Stimulated activated effector memory CD8-positive, alpha-beta T cell treated with anti-CD3 and anti-CD28 coated beads, Interleukin-12 subunit alpha, Interleukin-12 subunit beta, amount 100 ng/mL, for 72 hours (primary cell): Measurements from ENCODE around the gene TCHHL1.
"Not testable (repeated sequence)": the region's sequence is repeated elsewhere in the genome, so short reads cannot be mapped to it uniquely, and the experiment has no call there.

Experiments used
- ATAC-seq: fragments of 150-1000 bp; cut with Tn5 transposase; 2 replicates; pipeline ENCODE4 v1.10.0; 2021
- DNase-seq, 2 donors: peaks; one replicate each; pipeline ENCODE4 v3.0.0; 2021 to 2022; ENCODE audit warnings: low spot score in 2 of 2
- H3K27ac Mint-ChIP-seq: one replicate; pipeline ENCODE4 v1.8.0; 2022; ENCODE audit warnings: mild to moderate bottlenecking, mixed read lengths
- H3K36me3 Mint-ChIP-seq: one replicate; pipeline ENCODE4 v1.8.0; 2022; ENCODE audit warnings: mild to moderate bottlenecking, mixed read lengths
- H3K4me1 Mint-ChIP-seq: one replicate; pipeline ENCODE4 v1.8.0; 2022; ENCODE audit warnings: mixed read lengths
- H3K4me3 Mint-ChIP-seq: one replicate; pipeline ENCODE4 v1.8.0; 2022; ENCODE audit warnings: mild to moderate bottlenecking, mixed read lengths
- H3K9me3 Mint-ChIP-seq: one replicate; pipeline ENCODE4 v1.8.0; 2022; ENCODE audit warnings: mixed read lengths

The TCHHL1 gene

DNA sequence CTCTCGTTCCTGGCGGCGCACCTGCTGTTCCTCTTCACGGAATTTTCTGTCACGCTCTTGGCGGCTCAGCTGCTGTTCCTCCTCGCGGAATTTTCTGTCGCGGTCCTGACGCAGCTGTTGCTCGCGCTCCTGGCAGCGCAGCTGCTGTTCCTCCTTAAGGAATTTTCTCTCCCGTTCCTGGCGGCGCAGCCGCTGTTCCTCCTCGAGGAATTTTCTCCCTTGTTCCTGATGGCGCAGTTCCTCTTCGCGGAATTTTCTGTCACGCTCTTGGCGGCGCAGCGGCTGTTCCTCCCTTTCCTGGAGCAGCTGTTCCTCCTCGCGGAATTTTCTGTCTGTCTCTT is 20.0 kb upstream of the TCHHL1 start:
- no peak for DNase-seq
- H3K27ac Mint-ChIP-seq, result peak overlapping the region; percentile 35
- H3K9me3 Mint-ChIP-seq, result no peaks in the 10 kb centered on the region
- no peaks in the 10 kb centered on the region for H3K4me1 Mint-ChIP-seq
- H3K4me3 Mint-ChIP-seq, result no peak overlapping the region
- ATAC-seq, result no peak
- H3K36me3 Mint-ChIP-seq, result no peaks in the 10 kb centered on the region

DNA sequence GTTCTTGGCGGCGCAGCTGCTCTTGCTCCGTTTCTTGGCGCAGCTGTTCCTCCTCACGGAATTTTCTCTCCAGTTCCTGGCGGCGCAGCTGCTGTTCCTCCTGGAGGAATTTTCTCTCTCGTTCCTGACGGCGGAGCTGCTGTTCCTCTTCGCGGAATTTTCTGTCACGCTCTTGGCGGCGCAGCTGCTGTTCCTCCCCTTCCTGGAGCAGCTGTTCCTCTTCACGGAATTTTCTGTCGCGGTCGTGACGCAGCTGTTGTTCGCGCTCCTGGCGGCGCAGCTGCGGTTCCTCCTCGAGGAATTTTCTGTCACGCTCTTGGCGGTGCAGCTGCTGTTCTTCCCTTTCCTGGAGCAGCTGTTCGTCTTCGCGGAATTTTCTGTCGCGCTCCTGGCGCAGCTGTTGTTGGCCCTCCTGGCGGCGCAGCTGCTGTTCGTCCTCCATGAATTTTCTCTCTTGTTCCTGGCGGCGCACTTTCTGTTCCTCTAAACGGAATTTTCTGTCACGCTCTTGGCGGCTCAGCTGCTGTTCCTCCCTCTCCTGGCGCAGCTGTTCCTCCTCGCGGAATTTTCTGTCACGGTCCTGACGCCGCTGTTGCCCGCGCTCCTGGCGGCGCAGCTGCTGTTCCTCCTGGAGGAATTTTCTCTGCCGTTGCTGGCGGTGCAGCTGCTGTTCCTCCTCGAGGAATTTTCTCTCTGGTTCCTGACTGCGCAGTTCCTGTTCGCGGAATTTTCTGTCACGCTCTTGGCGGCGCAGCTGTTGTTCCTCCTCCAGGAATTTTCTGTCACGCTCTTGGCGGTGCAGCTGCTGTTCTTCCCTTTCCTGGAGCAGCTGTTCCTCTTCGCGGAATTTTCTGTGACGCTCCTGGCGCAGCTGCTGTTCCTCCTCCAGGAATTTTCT is 19.4 kb upstream of the TCHHL1 start:
- no peak for ATAC-seq
- peak overlapping the region; percentile 35 for H3K27ac Mint-ChIP-seq

DNA sequence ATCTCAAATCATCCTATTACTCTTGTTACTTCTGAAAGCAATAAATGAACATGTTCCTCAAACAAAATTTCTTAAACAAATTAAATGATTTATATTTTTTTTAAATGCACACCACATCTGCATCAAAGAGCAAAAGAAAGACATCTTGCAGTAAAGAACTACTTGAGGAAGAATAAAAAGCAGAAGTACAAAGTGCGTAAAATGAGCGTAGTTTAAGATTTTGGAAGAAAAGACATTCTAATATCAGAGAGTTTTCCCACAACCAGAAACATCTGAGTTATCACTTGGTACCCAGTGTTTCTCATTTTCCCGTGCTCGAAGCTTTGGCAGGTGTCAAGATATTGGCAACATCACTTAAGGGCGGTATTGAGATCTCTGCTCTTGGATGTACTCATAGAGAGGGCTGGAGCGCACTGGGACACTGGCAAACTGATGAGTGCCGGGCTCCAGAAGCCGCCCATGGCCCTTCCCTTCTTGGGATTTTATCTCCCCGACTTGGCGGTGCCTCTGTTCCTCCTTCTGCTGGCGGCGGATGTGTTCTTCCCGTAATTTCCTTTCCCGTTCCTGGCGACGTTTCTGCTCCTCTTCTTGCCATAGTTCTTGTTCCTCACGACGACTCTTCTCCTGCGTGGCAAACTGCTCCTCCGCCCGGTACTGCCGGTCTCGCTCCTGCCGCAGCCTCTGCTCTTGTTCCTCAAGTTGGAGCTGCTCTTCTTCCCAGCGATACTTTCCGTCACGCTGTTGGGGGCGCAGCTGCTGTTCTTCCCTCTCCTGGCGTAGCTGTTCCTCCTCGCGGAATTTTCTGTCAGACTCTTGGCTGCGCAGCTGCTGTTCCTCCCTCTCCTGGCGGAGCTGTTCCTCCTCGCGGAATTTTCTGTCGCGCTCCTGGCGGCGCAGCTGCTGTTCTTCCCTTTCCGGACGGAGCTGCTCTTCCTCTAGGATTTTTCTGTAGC is 18.4 kb upstream of the TCHHL1 start:
- H3K27ac Mint-ChIP-seq, result no peak overlapping the region

More for the DNA sequence above, 19.4 kb upstream of the TCHHL1 start:
- Mint-ChIP-seq H3K9me3 (no peaks in the 10 kb centered on the region), H3K4me3 (no peak overlapping the region), H3K4me1 (no peaks in the 10 kb centered on the region), H3K36me3 (no peaks in the 10 kb centered on the region)
- no peak for DNase-seq

DNA sequence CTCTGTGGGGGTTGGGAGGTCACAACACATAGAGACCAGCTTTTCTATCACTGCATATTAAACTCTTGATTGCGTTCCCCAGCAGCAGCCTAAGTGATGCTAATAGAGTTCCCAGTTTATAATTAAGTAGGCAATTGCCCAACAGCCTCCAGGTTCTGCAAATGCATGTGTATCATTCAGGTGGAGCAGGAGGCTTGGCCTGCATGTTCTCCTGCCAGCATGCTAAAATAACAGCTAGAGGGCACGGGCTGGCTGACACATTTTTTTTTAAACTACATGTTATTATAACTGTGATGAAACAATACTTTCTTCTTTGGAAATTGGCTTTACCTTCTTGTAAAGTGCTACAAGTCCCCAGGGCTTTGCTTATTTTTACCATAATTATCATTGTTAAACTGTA is 16.0 kb upstream of the TCHHL1 start:
- Mint-ChIP-seq H3K4me1 (no peaks in the 10 kb centered on the region), H3K4me3 (no peak overlapping the region), H3K36me3 (no peaks in the 10 kb centered on the region), H3K27ac (no peak overlapping the region), H3K9me3 (no peaks in the 10 kb centered on the region)
- no peak for DNase-seq
- no peak for ATAC-seq

More for the DNA sequence above, 18.4 kb upstream of the TCHHL1 start:
- no peaks in the 10 kb centered on the region for H3K9me3 Mint-ChIP-seq
- H3K36me3 Mint-ChIP-seq, result no peaks in the 10 kb centered on the region
- DNase-seq, result no peak
- H3K4me1 Mint-ChIP-seq, result no peaks in the 10 kb centered on the region
- ATAC-seq, result no peak
- no peak overlapping the region for H3K4me3 Mint-ChIP-seq

DNA sequence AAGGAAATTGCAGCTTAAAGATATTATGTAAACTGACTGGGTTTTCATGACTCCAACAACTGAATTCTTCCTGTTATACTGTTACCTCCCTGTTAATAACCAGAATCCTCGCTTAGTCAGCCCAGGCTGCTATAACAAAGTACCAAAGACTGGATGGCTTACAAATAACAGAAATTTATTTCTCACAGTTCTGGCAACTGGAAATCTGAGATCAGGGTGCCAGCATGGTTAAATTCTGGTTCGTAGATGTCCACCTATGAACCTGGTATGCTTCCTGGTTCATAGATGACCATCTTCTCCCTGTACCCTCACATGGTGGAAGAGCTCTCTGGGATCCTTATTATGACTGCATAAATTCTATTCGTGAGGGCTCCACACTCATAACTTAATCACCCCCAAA is 8.1 kb upstream of the TCHHL1 start:
- no peaks in the 10 kb centered on the region for H3K4me1 Mint-ChIP-seq
- H3K27ac Mint-ChIP-seq, result no peak overlapping the region
- ATAC-seq, result no peak
- no peak overlapping the region for H3K4me3 Mint-ChIP-seq
- H3K36me3 Mint-ChIP-seq, result no peaks in the 10 kb centered on the region
- peaks cover 3% of the 10 kb centered on the region for H3K9me3 Mint-ChIP-seq
- no peak for DNase-seq

DNA sequence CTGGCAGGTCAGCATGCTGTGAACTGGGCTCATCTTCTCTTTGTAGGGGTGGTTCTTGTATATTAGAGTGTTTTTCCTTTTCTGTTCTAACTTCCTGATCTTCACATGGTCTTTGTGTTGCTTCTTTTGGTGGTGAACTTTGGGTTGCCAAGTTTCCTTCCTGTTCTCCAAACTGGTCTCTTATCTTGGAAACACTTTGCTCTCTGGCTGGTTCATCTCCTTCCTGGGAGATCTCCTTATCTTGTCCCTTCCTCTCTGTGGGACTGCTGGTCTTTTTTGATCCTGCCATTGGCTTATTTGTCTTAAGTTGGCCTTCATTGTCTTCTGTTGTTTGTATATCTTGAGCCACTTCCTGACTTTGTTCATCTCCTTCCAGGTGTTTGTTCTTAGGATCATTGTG is 2.1 kb downstream of the TCHHL1 start:
- Mint-ChIP-seq H3K4me1 (no peaks in the 10 kb centered on the region), H3K27ac (no peak overlapping the region), H3K9me3 (no peaks in the 10 kb centered on the region), H3K36me3 (no peaks in the 10 kb centered on the region), H3K4me3 (no peak overlapping the region)
- no peak for DNase-seq
- ATAC-seq, result no peak

DNA sequence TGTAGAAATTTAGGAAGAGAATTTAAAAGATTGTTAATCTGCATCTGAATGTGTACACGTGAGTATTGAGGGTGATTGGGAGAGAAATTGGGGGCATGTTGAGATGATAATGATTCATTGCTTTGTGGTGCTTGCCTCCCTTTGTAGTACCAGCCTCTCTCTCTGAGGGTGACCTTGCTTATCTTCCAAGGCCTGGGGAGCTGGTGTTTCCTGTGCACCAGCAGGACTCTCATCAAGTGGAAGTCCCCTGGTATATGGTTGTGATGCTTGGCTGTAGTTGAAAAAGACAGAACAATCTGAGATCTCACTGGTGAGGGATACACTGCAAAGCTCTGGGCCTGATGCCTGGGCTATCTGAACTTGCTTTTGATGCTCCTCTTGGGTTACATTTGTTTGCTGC is 4.0 kb downstream of the TCHHL1 start:
- Mint-ChIP-seq H3K36me3 (no peaks in the 10 kb centered on the region), H3K27ac (no peak overlapping the region), H3K9me3 (no peaks in the 10 kb centered on the region), H3K4me3 (no peak overlapping the region), H3K4me1 (no peaks in the 10 kb centered on the region)
- no peak for DNase-seq
- ATAC-seq, result no peak

DNA sequence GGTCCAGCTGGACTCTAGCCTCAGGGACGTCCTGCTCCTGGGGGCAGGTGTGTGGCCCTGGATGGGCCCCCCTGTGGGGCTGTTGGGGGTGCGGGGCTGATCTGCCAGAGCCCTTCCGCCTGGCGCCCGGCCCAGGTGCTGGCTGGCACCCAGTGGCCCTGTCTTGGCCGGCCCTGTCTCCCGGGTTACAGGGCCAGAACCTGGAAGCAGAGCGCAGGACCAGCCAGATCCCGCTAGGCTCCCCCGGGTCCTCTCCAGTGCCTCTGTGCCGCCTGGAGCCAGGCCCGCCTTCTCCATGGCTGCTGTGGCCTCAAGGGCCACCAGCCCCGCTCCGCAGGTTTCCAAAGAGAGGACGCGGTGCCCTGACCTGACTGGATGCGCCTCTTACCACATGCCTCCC is 7.8 kb downstream of the TCHHL1 start:
- H3K36me3 Mint-ChIP-seq, H3K4me1 Mint-ChIP-seq, DNase-seq, H3K27ac Mint-ChIP-seq, ATAC-seq, H3K4me3 Mint-ChIP-seq, H3K9me3 Mint-ChIP-seq: not testable (repeated sequence)

DNA sequence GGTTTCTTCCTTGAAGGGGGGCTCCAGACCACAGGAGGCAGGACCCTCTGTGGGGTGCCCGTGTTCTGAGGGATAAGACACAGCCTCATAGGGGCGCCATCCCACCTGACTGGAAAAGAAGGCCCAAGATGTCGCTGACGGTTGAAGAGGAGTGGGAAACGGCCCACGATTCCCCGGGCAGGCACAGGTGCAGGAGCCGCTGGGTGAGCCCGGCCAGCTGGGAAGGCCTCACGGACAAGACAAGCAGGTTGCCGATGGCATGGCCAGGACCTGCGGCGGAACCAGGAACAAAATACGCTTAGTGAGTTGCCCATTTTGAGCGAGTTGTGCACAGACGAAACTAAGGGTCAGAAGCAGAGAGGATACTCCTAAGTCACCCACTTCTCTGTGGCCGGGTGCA is 8.4 kb downstream of the TCHHL1 start:
- H3K4me1 Mint-ChIP-seq, ATAC-seq, DNase-seq, H3K27ac Mint-ChIP-seq, H3K36me3 Mint-ChIP-seq, H3K4me3 Mint-ChIP-seq, H3K9me3 Mint-ChIP-seq: not testable (repeated sequence)

DNA sequence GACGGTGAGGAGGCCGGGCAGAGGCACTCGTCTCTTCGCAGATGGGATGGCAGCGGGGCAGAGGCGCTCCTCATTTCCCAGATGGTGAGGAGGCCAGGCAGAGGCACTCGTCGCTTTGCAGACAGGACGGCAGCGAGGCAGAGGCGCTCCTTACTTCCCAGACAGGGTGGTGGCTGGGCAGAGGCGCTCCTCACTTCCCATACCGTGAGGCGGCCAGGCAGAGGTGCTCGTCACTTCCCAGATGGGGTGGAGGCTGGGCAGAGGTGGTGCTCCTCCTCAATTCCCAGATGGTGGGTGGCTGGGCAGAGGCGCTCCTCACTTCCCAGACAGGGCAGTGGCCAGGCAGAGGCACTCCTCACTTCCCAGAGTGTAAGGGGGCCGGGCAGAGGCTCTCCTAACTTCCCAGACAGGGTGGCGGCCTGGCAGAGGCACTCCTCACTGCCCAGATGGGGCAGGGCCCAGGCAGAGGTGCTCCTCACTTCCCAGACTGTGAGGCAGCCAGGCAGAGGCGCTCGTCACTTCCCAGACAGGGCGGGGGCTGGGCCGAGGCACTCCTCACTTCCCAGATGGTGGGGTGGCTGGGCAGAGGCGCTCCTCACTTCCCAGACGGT is 9.9 kb downstream of the TCHHL1 start:
- Mint-ChIP-seq H3K4me1 (no peaks in the 10 kb centered on the region), H3K9me3 (no peaks in the 10 kb centered on the region), H3K4me3 (no peak overlapping the region), H3K36me3 (no peaks in the 10 kb centered on the region), H3K27ac (no peak overlapping the region)
- ATAC-seq (no peak), DNase-seq (no peak)

DNA sequence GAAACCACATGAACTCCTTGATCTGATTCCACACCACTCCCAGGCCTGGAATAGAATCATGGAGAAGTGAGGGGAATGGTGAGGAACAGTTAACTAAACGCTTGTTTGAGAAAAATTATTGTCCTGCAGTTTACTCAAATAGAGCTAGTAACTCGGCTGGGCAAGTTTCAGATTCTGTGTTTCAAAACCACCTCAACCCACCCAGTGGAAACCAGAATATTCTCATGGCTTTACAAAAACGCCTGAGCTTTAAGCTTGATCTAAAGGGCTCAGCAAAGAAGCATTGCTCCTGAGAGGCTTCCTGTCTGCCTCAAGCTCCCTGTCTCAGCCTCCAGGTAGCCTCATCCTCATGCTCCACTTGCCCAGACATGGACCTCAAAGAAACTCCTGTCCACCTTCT is 16.6 kb downstream of the TCHHL1 start:
- Mint-ChIP-seq H3K9me3 (no peaks in the 10 kb centered on the region), H3K4me1 (no peaks in the 10 kb centered on the region)

DNA sequence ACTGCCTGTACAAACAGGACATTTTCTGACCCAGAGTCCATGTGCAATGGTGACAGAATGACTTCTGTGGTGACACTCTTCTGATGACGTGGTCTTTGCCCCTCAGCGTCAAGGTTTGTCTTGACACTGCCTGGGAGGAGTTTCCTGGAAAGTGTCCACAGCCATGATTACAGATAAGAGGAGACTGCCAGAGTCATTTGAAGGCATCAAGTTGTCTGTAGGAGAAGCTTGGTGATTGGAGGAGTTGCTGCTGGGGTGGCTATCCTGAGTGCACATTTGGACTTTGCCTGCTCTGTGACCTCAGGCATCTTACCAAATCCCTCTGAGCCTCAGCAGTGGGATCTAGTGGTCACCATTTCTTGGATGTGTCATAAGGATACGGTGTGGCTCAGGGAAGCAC is 17.7 kb downstream of the TCHHL1 start:
- H3K36me3 Mint-ChIP-seq, result no peaks in the 10 kb centered on the region
- no peak for ATAC-seq
- DNase-seq, result no peak
- no peaks in the 10 kb centered on the region for H3K4me1 Mint-ChIP-seq
- no peak overlapping the region for H3K27ac Mint-ChIP-seq
- no peak overlapping the region for H3K4me3 Mint-ChIP-seq
- no peaks in the 10 kb centered on the region for H3K9me3 Mint-ChIP-seq

More for the DNA sequence above, 16.6 kb downstream of the TCHHL1 start:
- no peaks in the 10 kb centered on the region for H3K36me3 Mint-ChIP-seq
- H3K27ac Mint-ChIP-seq, result no peak overlapping the region
- no peak overlapping the region for H3K4me3 Mint-ChIP-seq
- DNase-seq, result no peak
- no peak for ATAC-seq

DNA sequence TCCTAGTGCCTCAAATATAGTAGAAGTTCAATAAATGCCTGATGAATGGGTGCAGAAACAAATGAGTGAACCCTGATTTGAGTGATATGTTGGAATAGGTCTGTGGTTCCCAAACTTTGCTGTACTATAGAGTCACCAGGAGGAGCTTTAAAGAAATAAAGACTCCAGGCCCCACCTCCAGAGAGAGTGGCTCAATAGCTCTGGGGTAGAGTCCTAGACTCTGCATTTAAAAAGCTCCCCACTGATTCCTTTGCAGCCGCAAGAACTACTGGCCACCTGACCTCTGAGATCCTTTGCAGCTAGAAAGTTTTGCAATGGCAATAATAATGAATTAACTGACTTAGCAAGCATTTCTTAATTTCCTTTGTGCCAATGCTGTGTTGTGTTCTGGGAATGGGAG is 20.9 kb downstream of the TCHHL1 start:
- DNase-seq (no peak), ATAC-seq (no peak)
- Mint-ChIP-seq H3K36me3 (no peaks in the 10 kb centered on the region), H3K4me1 (no peaks in the 10 kb centered on the region), H3K27ac (no peak overlapping the region), H3K4me3 (no peak overlapping the region), H3K9me3 (no peaks in the 10 kb centered on the region)

DNA sequence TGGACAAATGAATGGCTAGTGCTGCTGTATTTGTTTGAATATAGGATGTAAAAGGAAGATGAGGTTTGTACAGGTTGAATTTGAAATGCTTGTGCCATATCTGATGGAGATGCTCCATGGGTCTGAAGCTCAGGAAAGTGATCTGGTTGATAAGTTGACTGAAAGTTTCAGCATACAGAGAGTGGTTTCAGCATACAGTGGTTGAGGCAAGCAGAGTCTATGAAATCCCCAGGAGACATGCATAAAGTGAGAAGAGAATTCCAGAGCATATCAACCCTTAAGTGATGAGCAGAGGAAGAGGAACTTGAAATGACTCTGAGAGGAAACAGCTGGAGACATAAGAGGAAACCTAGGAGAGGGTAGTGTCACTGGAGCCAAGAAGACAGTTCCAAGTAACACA is 21.7 kb downstream of the TCHHL1 start:
- ATAC-seq, result no peak
- H3K36me3 Mint-ChIP-seq, result no peaks in the 10 kb centered on the region
- H3K27ac Mint-ChIP-seq, result no peak overlapping the region
- H3K4me3 Mint-ChIP-seq, result no peak overlapping the region
- no peaks in the 10 kb centered on the region for H3K9me3 Mint-ChIP-seq
- DNase-seq, result no peak
- no peaks in the 10 kb centered on the region for H3K4me1 Mint-ChIP-seq

DNA sequence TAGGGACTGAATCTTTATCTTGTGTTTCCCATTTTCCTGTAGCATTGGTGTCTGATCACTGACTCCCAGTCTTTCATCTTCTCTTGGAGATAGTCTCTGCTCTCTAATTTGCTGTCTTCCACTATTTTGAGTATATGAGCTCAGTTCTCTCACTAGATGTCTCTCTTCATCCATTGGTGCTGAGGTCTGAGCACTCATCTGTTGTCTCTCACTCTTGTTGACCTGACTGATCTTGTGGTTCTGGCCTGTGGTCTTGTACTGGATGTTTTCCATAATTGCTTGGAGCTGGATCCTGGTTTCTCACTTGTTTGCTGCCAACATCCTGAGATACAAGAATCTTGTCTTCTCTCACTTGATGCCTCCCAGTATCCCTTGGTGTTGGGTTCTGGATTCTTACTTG is 26.9 kb downstream of the TCHHL1 start:
- peak in 1 of 2 donors; percentile 25 for DNase-seq
- Mint-ChIP-seq H3K4me1 (no peaks in the 10 kb centered on the region), H3K4me3 (no peak overlapping the region), H3K27ac (no peak overlapping the region), H3K36me3 (no peaks in the 10 kb centered on the region), H3K9me3 (no peaks in the 10 kb centered on the region)
- ATAC-seq, result no peak
